K562 (cell line): ENCODE results near the gene SYNPR. TPM values are rescaled to one million over a fixed set of nuclear protein-coding genes. Genes with fewer than 3 reads are reported as not detected.

Experiments used
- ATAC-seq: fragments of 200-7000 bp; cut with Tn5 transposase; 3 replicates; pipeline ENCODE4 v1.9.1; 2020; ENCODE audit warnings: moderate library complexity
- BruUV-seq: library from RNA; stranded (reverse); fragments of 400-500 nt; replicated peaks from 2 replicates; lab custom pipeline; 2021; lab: Mats Ljungman, UMichigan
- CTCF ChIA-PET: fragments of 300-600 bp; formaldehyde crosslinking; extraction: SDS; loops from one replicate; lab custom pipeline; 2021; ENCODE audit warnings: low intra/inter-chr PET ratio; lab: Yijun Ruan, JAX
- POLR2A ChIA-PET: fragments of 300-600, 350-650 bp; sonication (Branson Sonifier 250); formaldehyde crosslinking; extraction: SDS; loops from one replicate; lab custom pipeline; 2021; ENCODE audit warnings: antibody characterized with exemption, inconsistent platforms; lab: Yijun Ruan, JAX
- DNase-seq, 4 experiments: peaks; one replicate each; pipeline versions ENCODE4 v3.0.0 to v3.0.0-alpha.2; 2011 to 2018; ENCODE audit warnings: low spot score in 3 of 4, mixed read lengths in 3 of 4; ENCODE audit errors: extremely low read depth in 1 of 4
- FAIRE-seq: peaks from 2 replicates; lab custom pipeline; 2011; peaks lifted over from hg19 to GRCh38; lab: Jason Lieb, UNC
- H2AFZ ChIP-seq: 2 replicates; pipeline ENCODE4 v1.6.0; 2011; ENCODE audit warnings: low read depth, low read length, control low read depth, inconsistent platforms
- H3K27ac ChIP-seq: fragments of 200-600 bp; 3 replicates; pipeline ENCODE4 v1.8.0; 2011; ENCODE audit warnings: low read depth, mild to moderate bottlenecking, control low read depth, inconsistent platforms, low read length, moderate library complexity, mixed read lengths; ENCODE audit errors: extremely low read depth
- H3K27me3 ChIP-seq, 2 experiments: fragments of 300-600 bp in 1 of 2; 2 replicates in 1 of 2; 3 replicates in 1 of 2; pipeline versions ENCODE4 v1.6.0 to v1.8.0; 2011; ENCODE audit warnings: inconsistent platforms in 2 of 2, low read length in 2 of 2, mild to moderate bottlenecking in 1 of 2, mixed read lengths in 1 of 2, moderate library complexity in 1 of 2; ENCODE audit not compliant: control insufficient read depth in 2 of 2, insufficient read depth in 2 of 2
- H3K36me3 ChIP-seq: fragments of 300-600 bp; 3 replicates; pipeline ENCODE4 v1.8.0; 2011; ENCODE audit warnings: mild to moderate bottlenecking, low read length, inconsistent platforms; ENCODE audit not compliant: control insufficient read depth, insufficient read depth
- H3K4me1 ChIP-seq, 2 experiments: fragments of 200-600 bp in 1 of 2; replicated peaks in 1 of 2; 2 replicates in 1 of 2; 3 replicates in 1 of 2; pipeline versions ENCODE4 v1.5.1 to v1.8.0; 2011; ENCODE audit warnings: inconsistent platforms in 2 of 2, low read length in 2 of 2, mild to moderate bottlenecking in 1 of 2, mixed read lengths in 1 of 2, moderate library complexity in 1 of 2; ENCODE audit not compliant: control insufficient read depth in 2 of 2, insufficient read depth in 2 of 2
- H3K4me2 ChIP-seq: 2 replicates; pipeline ENCODE4 v1.6.1; 2011; ENCODE audit warnings: low read length, control low read depth, inconsistent platforms, mixed read lengths; ENCODE audit not compliant: insufficient read depth
- H3K4me3 ChIP-seq: fragments of 200-600 bp; sonication (generic), shearing (Covaris generic); 2 replicates; pipeline ENCODE4 v1.5.1; 2016; ENCODE audit warnings: control low read depth, inconsistent platforms
- H3K79me2 ChIP-seq: fragments of 200-600 bp; 3 replicates; pipeline ENCODE4 v1.8.0; 2011; ENCODE audit warnings: low read length, inconsistent platforms; ENCODE audit not compliant: control insufficient read depth, insufficient read depth
- H3K9ac ChIP-seq, 2 experiments: 2 replicates each; pipeline versions ENCODE4 v1.6.0 to v1.6.1; 2011; ENCODE audit warnings: low read depth in 2 of 2, low read length in 2 of 2, control low read depth in 1 of 2, inconsistent platforms in 1 of 2, mild to moderate bottlenecking in 1 of 2, mixed read lengths in 1 of 2; ENCODE audit not compliant: insufficient read depth in 1 of 2
- H3K9me1 ChIP-seq: one replicate; pipeline ENCODE4 v1.6.0; 2011; ENCODE audit warnings: inconsistent platforms, mild to moderate bottlenecking, low read length, moderate library complexity; ENCODE audit not compliant: control insufficient read depth, insufficient read depth
- H3K9me3 ChIP-seq: replicated peaks from 2 replicates; pipeline ENCODE4 v1.5.1; 2011; ENCODE audit warnings: low read depth, low read length, inconsistent platforms; ENCODE audit not compliant: control insufficient read depth, insufficient read depth
- H4K20me1 ChIP-seq: replicated peaks from 2 replicates; pipeline ENCODE4 v1.6.1; 2011; ENCODE audit warnings: low read length, inconsistent platforms, mixed read lengths; ENCODE audit not compliant: control insufficient read depth, insufficient read depth
- ADNP ChIP-seq: fragments of 200-800 bp; sonication (Bioruptor generic); IDR thresholded peaks from 2 replicates; pipeline ENCODE4 v1.6.1; 2016; ENCODE audit warnings: missing genetic modification characterization, missing compliant biosample characterization
- CSDE1 ChIP-seq, 2 experiments: fragments of 450-650 bp; IDR thresholded peaks; 2 replicates each; pipeline ENCODE4 v1.6.1; 2016; ENCODE audit warnings: mild to moderate bottlenecking in 1 of 2
- E2F1 ChIP-seq: sonication (generic); formaldehyde crosslinking; IDR thresholded peaks from 2 replicates; pipeline ENCODE4 v1.8.1; 2023; ENCODE audit warnings: mild to moderate bottlenecking, missing genetic modification reagents, moderate library complexity
- EP400 ChIP-seq: fragments of 450-650 bp; IDR thresholded peaks from 2 replicates; pipeline ENCODE4 v1.6.1; 2017; ENCODE audit warnings: antibody characterized with exemption, mild to moderate bottlenecking, moderate library complexity
- KLF16 ChIP-seq: IDR thresholded peaks from 2 replicates; pipeline ENCODE4 v1.6.1; 2016; ENCODE audit warnings: antibody characterized with exemption
- PHF21A ChIP-seq: fragments of 450-650 bp; IDR thresholded peaks from 2 replicates; pipeline ENCODE4 v1.6.1; 2017; ENCODE audit warnings: low read depth, borderline replicate concordance
- POLR3A ChIP-seq: IDR thresholded peaks from 2 replicates; pipeline ENCODE4 v1.6.1; 2011; ENCODE audit warnings: borderline replicate concordance, mild to moderate bottlenecking, moderate library complexity; ENCODE audit not compliant: insufficient read length, insufficient read depth; ENCODE audit errors: extremely low read depth
- RBM22 ChIP-seq: fragments of 200-400 bp; formaldehyde crosslinking; IDR thresholded peaks from 2 replicates; pipeline ENCODE4 v1.6.1; 2018; ENCODE audit warnings: low read length, low read depth; ENCODE audit not compliant: poor library complexity, severe bottlenecking
- SMARCB1 ChIP-seq: IDR thresholded peaks from 2 replicates; pipeline ENCODE4 v1.6.1; 2011; ENCODE audit warnings: improper control_type of control experiment, low read depth; ENCODE audit not compliant: insufficient read length
- TAF7 ChIP-seq: fragments of 450-650 bp; IDR thresholded peaks from 2 replicates; pipeline ENCODE4 v1.6.1; 2016; ENCODE audit warnings: missing genetic modification characterization, missing compliant biosample characterization
- TRIM28 ChIP-seq: fragments of 450-650 bp; IDR thresholded peaks from 2 replicates; pipeline ENCODE4 v1.6.1; 2017
- ZFP30 ChIP-seq: fragments of 250-450 bp; sonication (Bioruptor Pico); IDR thresholded peaks from 2 replicates; pipeline ENCODE4 v1.8.0; 2022; ENCODE audit warnings: moderate library complexity, mild to moderate bottlenecking, inconsistent platforms, borderline replicate concordance
- ZNF143 ChIP-seq: sonication (generic); formaldehyde crosslinking; IDR thresholded peaks from 2 replicates; pipeline ENCODE4 v1.9.0; 2022; ENCODE audit warnings: mild to moderate bottlenecking, missing genetic modification reagents
- ZNF24 ChIP-seq: fragments of 450-650 bp; IDR thresholded peaks from 2 replicates; pipeline ENCODE4 v1.6.1; 2016
- ZNF354B ChIP-seq: fragments of 250-450 bp; sonication (Bioruptor Pico); IDR thresholded peaks from 2 replicates; pipeline ENCODE4 v1.4.0; 2020
- WGBS: fragments of 100-300 bp; shearing (Covaris generic); methylation state at CpG from one replicate; pipeline ENCODE4 v1.1.6; 2016; ENCODE audit warnings: low coverage, mixed read lengths; ENCODE audit not compliant: insufficient coverage; ENCODE audit errors: missing lambda C conversion rate; 5-methylcytosine and 5-hydroxymethylcytosine counted together
- in situ Hi-C: fragments of 300-500 bp; cut with MboI; formaldehyde crosslinking; loops from 4 replicates; pipeline ENCODE4 v1.15.0; 2018; ENCODE audit warnings: inconsistent platforms, mixed read lengths
- intact Hi-C: fragments of 100-400 bp; cut with micrococcal nuclease; formaldehyde crosslinking; loops from 2 replicates; pipeline ENCODE4 v1.14.2; 2022
- polyA plus RNA-seq, 8 experiments: library from polyadenylated mRNA; depleted of rRNA in 4 of 8; stranded (reverse) in 5 of 8; unstranded in 3 of 8; fragments of >200 nt; fragmentation: Nextera tagmentation in 2 of 8; fragmentation: Illumina TruSeq in 1 of 8; extraction: Ambion mirVana in 2 of 8; extraction: Trizol in 1 of 8; gene quantifications; 2 replicates each; pipeline versions ENCODE4 v1.2.1 to v1.2.3, GENCODE V29; 2011 to 2014; ENCODE audit warnings: inconsistent platforms in 1 of 8, missing spikeins in 1 of 8
- total RNA-seq, 7 experiments: library from RNA; depleted of rRNA in 6 of 7; stranded (reverse); fragments of >200 nt in 6 of 7; fragmentation: Illumina TruSeq in 2 of 7; extraction: Trizol in 2 of 7; gene quantifications; 2 replicates each; pipeline versions ENCODE4 v1.2.1 to v1.2.3, GENCODE V29; 2011 to 2021; ENCODE audit warnings: low replicate concordance in 1 of 7
- TF ChIP-seq, protein P1 (sequence below), 2 experiments: fragments of 450-650 bp; formaldehyde crosslinking in 1 of 2; IDR thresholded peaks; 2 replicates each; pipeline versions ENCODE4 v1.4.0 to v1.6.1; 2014 to 2020; ENCODE audit warnings: mild to moderate bottlenecking in 2 of 2, borderline replicate concordance in 1 of 2, low read depth in 1 of 2

SYNPR gene
- total and polyA plus RNA-seq, 9 of the 15 experiments (the other 6 are each of a cell fraction or from before 2014, with no cell fraction given), result not detected

- POLR2A ChIA-PET, result interaction anchor here (0.7 kb wide), 1 partner anchor 9 kb away, joined by 3 read pairs; no protein-coding TSS in a partner anchor
- no peaks in the 10 kb centered on the region for H3K9me3 ChIP-seq
- no peaks in the 10 kb centered on the region for H3K4me1 ChIP-seq
- DNase-seq (no peak), ATAC-seq (no peak), FAIRE-seq (no peak)
- BruUV-seq, result no TSS peak
- H3K9ac ChIP-seq, result no peak overlapping the region
- H3K4me3 ChIP-seq, result no peak overlapping the region
- no peak overlapping the region for H3K27ac ChIP-seq
- H3K4me2 ChIP-seq, result no peak overlapping the region
- in situ Hi-C loops (no loop called here), intact Hi-C loops (no loop called here)
- no peaks in the 10 kb centered on the region for H3K79me2 ChIP-seq
- no peaks in the 10 kb centered on the region for H3K9me1 ChIP-seq
- H3K27me3 ChIP-seq, result no peaks in the 10 kb centered on the region
- CTCF ChIA-PET, result no interaction called here
- H3K36me3 ChIP-seq, result no peaks in the 10 kb centered on the region
- no peaks in the 10 kb centered on the region for H4K20me1 ChIP-seq
- H2AFZ ChIP-seq, result no peak overlapping the region
- 0% methylated on average over 2 of the region's 2 CpGs for WGBS
- no peak for TF ChIP-seq ZNF143
- TF ChIP-seq RBM22, result no peak
- no peak for TF ChIP-seq KLF16
- no peak for TF ChIP-seq ZNF354B (CRISPR knock-in tag)
- TF ChIP-seq, protein P1, sequence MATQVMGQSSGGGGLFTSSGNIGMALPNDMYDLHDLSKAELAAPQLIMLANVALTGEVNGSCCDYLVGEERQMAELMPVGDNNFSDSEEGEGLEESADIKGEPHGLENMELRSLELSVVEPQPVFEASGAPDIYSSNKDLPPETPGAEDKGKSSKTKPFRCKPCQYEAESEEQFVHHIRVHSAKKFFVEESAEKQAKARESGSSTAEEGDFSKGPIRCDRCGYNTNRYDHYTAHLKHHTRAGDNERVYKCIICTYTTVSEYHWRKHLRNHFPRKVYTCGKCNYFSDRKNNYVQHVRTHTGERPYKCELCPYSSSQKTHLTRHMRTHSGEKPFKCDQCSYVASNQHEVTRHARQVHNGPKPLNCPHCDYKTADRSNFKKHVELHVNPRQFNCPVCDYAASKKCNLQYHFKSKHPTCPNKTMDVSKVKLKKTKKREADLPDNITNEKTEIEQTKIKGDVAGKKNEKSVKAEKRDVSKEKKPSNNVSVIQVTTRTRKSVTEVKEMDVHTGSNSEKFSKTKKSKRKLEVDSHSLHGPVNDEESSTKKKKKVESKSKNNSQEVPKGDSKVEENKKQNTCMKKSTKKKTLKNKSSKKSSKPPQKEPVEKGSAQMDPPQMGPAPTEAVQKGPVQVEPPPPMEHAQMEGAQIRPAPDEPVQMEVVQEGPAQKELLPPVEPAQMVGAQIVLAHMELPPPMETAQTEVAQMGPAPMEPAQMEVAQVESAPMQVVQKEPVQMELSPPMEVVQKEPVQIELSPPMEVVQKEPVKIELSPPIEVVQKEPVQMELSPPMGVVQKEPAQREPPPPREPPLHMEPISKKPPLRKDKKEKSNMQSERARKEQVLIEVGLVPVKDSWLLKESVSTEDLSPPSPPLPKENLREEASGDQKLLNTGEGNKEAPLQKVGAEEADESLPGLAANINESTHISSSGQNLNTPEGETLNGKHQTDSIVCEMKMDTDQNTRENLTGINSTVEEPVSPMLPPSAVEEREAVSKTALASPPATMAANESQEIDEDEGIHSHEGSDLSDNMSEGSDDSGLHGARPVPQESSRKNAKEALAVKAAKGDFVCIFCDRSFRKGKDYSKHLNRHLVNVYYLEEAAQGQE (IDR thresholded peaks at IDR 0.05; ENCODE audit: borderline replicate concordance), result no peak
- TF ChIP-seq, protein P1 (CRISPR knock-in tag; IDR thresholded peaks at IDR 0.05; ENCODE audit: low read depth), result no peak
- no peak for TF ChIP-seq CSDE1 (IDR thresholded peaks at IDR 0.05)
- no peak for TF ChIP-seq E2F1 (CRISPR knock-in tag)
- no peak for TF ChIP-seq SMARCB1
- no peak for TF ChIP-seq TRIM28
- TF ChIP-seq ZNF24, result no peak
- TF ChIP-seq POLR3A, result no peak
- TF ChIP-seq ADNP (tag), result no peak
- no peak for TF ChIP-seq TAF7
- no peak for TF ChIP-seq EP400
- TF ChIP-seq ZFP30, result no peak
- no peak for TF ChIP-seq PHF21A
Observed at GRCh38 chr3:63287610-63288009, 9.5 kb downstream of the SYNPR start.
